AG04449 (cell line): ENCODE data around the gene CD93.

ENCODE experiments used
- CTCF ChIA-PET: fragments of 350-600 bp; formaldehyde crosslinking; extraction: SDS; loops from one replicate; lab custom pipeline; 2021; ENCODE audit warnings: antibody characterized with exemption; lab: Yijun Ruan, JAX
- POLR2A ChIA-PET: fragments of 400-600, 350-600 bp; formaldehyde crosslinking; extraction: SDS; loops from one replicate; lab custom pipeline; 2020; ENCODE audit warnings: antibody characterized with exemption, inconsistent platforms; lab: Yijun Ruan, JAX
- DNase-seq: peaks from one replicate; pipeline ENCODE4 v3.0.0-alpha.2; 2010; ENCODE audit warnings: low read depth, low spot score
- H3K4me3 ChIP-seq: 2 replicates; pipeline ENCODE4 v1.5.1; 2011; ENCODE audit warnings: low read depth, mild to moderate bottlenecking, control low read depth, low read length
- CTCF ChIP-seq: IDR thresholded peaks from one replicate; pipeline ENCODE4 v1.5.1; 2011; ENCODE audit warnings: mild to moderate bottlenecking, moderate library complexity, low read length, control low read depth, inconsistent platforms; ENCODE audit not compliant: insufficient read depth; ENCODE audit errors: missing control alignments

CD93 gene

GRCh38 chr20:23121751-23122320, 35.7 kb upstream of the CD93 start:
- POLR2A ChIA-PET, result no interaction called here
- TF ChIP-seq CTCF, result no peak
- DNase-seq, result no peak
- H3K4me3 ChIP-seq, result no peak overlapping the region
- CTCF ChIA-PET, result no interaction called here

- POLR2A ChIA-PET, result no interaction called here
- no peak for TF ChIP-seq CTCF
- DNase-seq, result no peak
- CTCF ChIA-PET, result no interaction called here
- H3K4me3 ChIP-seq, result no peak overlapping the region
Observed at GRCh38 chr20:23120936-23121750, 35.0 kb upstream of the CD93 start.

GRCh38 chr20:23120261-23120660, 34.1 kb upstream of the CD93 start:
- ChIA-PET CTCF (no interaction called here), POLR2A (no interaction called here)
- TF ChIP-seq CTCF, result no peak

GRCh38 chr20:23119456-23120216, 33.5 kb upstream of the CD93 start:
- CTCF ChIA-PET, result no interaction called here
- no peak for TF ChIP-seq CTCF
- POLR2A ChIA-PET, result no interaction called here
- H3K4me3 ChIP-seq, result no peak overlapping the region
- DNase-seq, result no peak

More at GRCh38 chr20:23120261-23120660, 34.1 kb upstream of the CD93 start:
- no peak overlapping the region for H3K4me3 ChIP-seq
- DNase-seq, result no peak

- POLR2A ChIA-PET, result no interaction called here
- DNase-seq, result no peak
- H3K4me3 ChIP-seq, result no peak overlapping the region
- CTCF ChIA-PET, result interaction anchor here (1.4 kb wide), 1 partner anchor 15 kb away, joined by 3 read pairs; no protein-coding TSS in a partner anchor
- TF ChIP-seq CTCF, result no peak
Observed at GRCh38 chr20:23118766-23119165, 32.6 kb upstream of the CD93 start.

GRCh38 chr20:23118144-23118543, 32.0 kb upstream of the CD93 start:
- ChIA-PET POLR2A (no interaction called here), CTCF (interaction anchor here (1.4 kb wide), 1 partner anchor 15 kb away, joined by 3 read pairs; no protein-coding TSS in a partner anchor)
- DNase-seq, result no peak
- no peak for TF ChIP-seq CTCF
- H3K4me3 ChIP-seq, result no peak overlapping the region
